GM12878 (cell line): Measurements from ENCODE around the gene EXOSC10. TPM values are rescaled to one million over a fixed set of nuclear protein-coding genes. Genes with fewer than 3 reads are reported as not detected.

ENCODE experiments used
- ATAC-seq: fragments of 200-7000 bp; cut with Tn5 transposase; 3 replicates; pipeline ENCODE4 v1.9.1; 2020; ENCODE audit warnings: mild to moderate bottlenecking, moderate library complexity
- BruUV-seq: library from RNA; stranded (reverse); fragments of 400-500 nt; replicated peaks from 2 replicates; lab custom pipeline; 2021; lab: Mats Ljungman, UMichigan
- CTCF ChIA-PET: fragments of 300-600 bp; sonication (Branson Sonifier 250); formaldehyde crosslinking; extraction: SDS; loops from one replicate; lab custom pipeline; 2021; ENCODE audit warnings: inconsistent platforms; lab: Yijun Ruan, JAX
- POLR2A ChIA-PET: fragments of 350-600 bp; formaldehyde crosslinking; extraction: SDS; loops from one replicate; lab custom pipeline; 2021; ENCODE audit warnings: inconsistent platforms; lab: Charles Lee
- RAD21 ChIA-PET: fragments of 300-600 bp; sonication (Branson Sonifier 250); formaldehyde crosslinking; loops from one replicate; lab custom pipeline; 2023; ENCODE audit warnings: antibody characterized with exemption; ENCODE audit not compliant: unreplicated experiment; lab: Charles Lee
- SMC1A ChIA-PET: fragments of 300-600 bp; sonication (Branson Sonifier 250); formaldehyde crosslinking; loops from one replicate; lab custom pipeline; 2023; ENCODE audit not compliant: unreplicated experiment, uncharacterized antibody; lab: Charles Lee
- DNase-seq: peaks from one replicate; pipeline ENCODE4 v3.0.0-alpha.2; 2011; ENCODE audit warnings: low read depth, low spot score
- FAIRE-seq: peaks from 3 replicates; lab custom pipeline; 2011; peaks lifted over from hg19 to GRCh38; lab: Jason Lieb, UNC
- H2AFZ ChIP-seq: 2 replicates; pipeline ENCODE4 v1.6.0; 2011; ENCODE audit warnings: low read depth, low read length, control low read depth; ENCODE audit not compliant: control insufficient read depth
- H3K27ac ChIP-seq: 2 replicates; pipeline ENCODE4 v1.5.1; 2011; ENCODE audit warnings: control low read depth; ENCODE audit not compliant: control insufficient read depth, insufficient read depth
- H3K27me3 ChIP-seq, 2 experiments: replicated peaks in 1 of 2; 2 replicates each; pipeline versions ENCODE4 v1.6.0 to v1.6.1; 2011; ENCODE audit warnings: low read length in 1 of 2; ENCODE audit not compliant: control insufficient read depth in 2 of 2, insufficient read depth in 2 of 2
- H3K36me3 ChIP-seq, 2 experiments: 2 replicates each; pipeline ENCODE4 v1.5.1; 2011; ENCODE audit warnings: low read length in 1 of 2; ENCODE audit not compliant: control insufficient read depth in 2 of 2, insufficient read depth in 2 of 2
- H3K4me1 ChIP-seq: 2 replicates; pipeline ENCODE4 v1.6.1; 2011; ENCODE audit warnings: mild to moderate bottlenecking, low read length, moderate library complexity, mixed read lengths; ENCODE audit not compliant: control insufficient read depth, insufficient read depth
- H3K4me2 ChIP-seq: 2 replicates; pipeline ENCODE4 v1.6.0; 2011; ENCODE audit warnings: control low read depth; ENCODE audit not compliant: control insufficient read depth, insufficient read depth
- H3K4me3 ChIP-seq: fragments of 200-600 bp; sonication (generic); 2 replicates; pipeline ENCODE4 v1.5.1; 2016
- H3K79me2 ChIP-seq: 2 replicates; pipeline ENCODE4 v1.6.0; 2011; ENCODE audit warnings: low read length; ENCODE audit not compliant: control insufficient read depth, insufficient read depth
- H3K9ac ChIP-seq: 2 replicates; pipeline ENCODE4 v1.8.0; 2011; ENCODE audit warnings: low read length, control low read depth, mixed read lengths; ENCODE audit not compliant: control insufficient read depth, insufficient read depth
- H3K9me3 ChIP-seq: replicated peaks from 3 replicates; pipeline ENCODE4 v1.5.1; 2011; ENCODE audit warnings: mild to moderate bottlenecking, low read length; ENCODE audit not compliant: control insufficient read depth, insufficient read depth
- H4K20me1 ChIP-seq: 2 replicates; pipeline ENCODE4 v1.6.0; 2011; ENCODE audit not compliant: control insufficient read depth, insufficient read depth
- CEBPB ChIP-seq, 2 experiments: fragments of 150-350 bp in 1 of 2; IDR thresholded peaks; 2 replicates each; pipeline ENCODE4 v1.6.1; 2012 to 2014; ENCODE audit warnings: low read depth in 2 of 2, low read length in 2 of 2, borderline replicate concordance in 1 of 2, inconsistent platforms in 1 of 2
- EP300 ChIP-seq, 2 experiments: fragments of 150-350 bp in 1 of 2; IDR thresholded peaks; 2 replicates each; pipeline ENCODE4 v1.6.1; 2011 to 2012; ENCODE audit warnings: low read depth in 2 of 2, low read length in 2 of 2, borderline replicate concordance in 1 of 2, improper control_type of control experiment in 1 of 2, inconsistent platforms in 1 of 2; ENCODE audit not compliant: control insufficient read depth in 1 of 2
- FOS ChIP-seq: IDR thresholded peaks from 3 replicates; pipeline ENCODE4 v1.6.1; 2011; ENCODE audit warnings: borderline replicate concordance; ENCODE audit not compliant: insufficient read length; ENCODE audit errors: extremely low read depth
- FOXK2 ChIP-seq: fragments of 450-650 bp; IDR thresholded peaks from 2 replicates; pipeline ENCODE4 v1.6.1; 2017; ENCODE audit warnings: mild to moderate bottlenecking, moderate library complexity
- KLF5 ChIP-seq: fragments of 450-650 bp; IDR thresholded peaks from 2 replicates; pipeline ENCODE4 v1.6.1; 2014; ENCODE audit warnings: mild to moderate bottlenecking; ENCODE audit not compliant: partially characterized antibody
- MYB ChIP-seq: fragments of 150-350 bp; IDR thresholded peaks from 2 replicates; pipeline ENCODE4 v1.6.1; 2014; ENCODE audit warnings: mild to moderate bottlenecking, low read depth, low read length, borderline replicate concordance
- POLR2AphosphoS2 ChIP-seq: IDR thresholded peaks from 2 replicates; pipeline ENCODE4 v1.6.1; 2011; ENCODE audit warnings: low read depth, mild to moderate bottlenecking, low read length, improper control_type of control experiment, moderate library complexity
- RB1 ChIP-seq: fragments of 450-650 bp; formaldehyde crosslinking; IDR thresholded peaks from 2 replicates; pipeline ENCODE4 v1.6.1; 2017; ENCODE audit warnings: mild to moderate bottlenecking, borderline replicate concordance
- SPI1 ChIP-seq: IDR thresholded peaks from 2 replicates; pipeline ENCODE4 v1.6.1; 2011; ENCODE audit warnings: low read depth, mild to moderate bottlenecking, low read length, moderate library complexity, borderline replicate concordance; ENCODE audit not compliant: insufficient read depth
- SUPT20H ChIP-seq: IDR thresholded peaks from 2 replicates; pipeline ENCODE4 v1.6.1; 2011; ENCODE audit warnings: low read depth, mild to moderate bottlenecking, low read length, moderate library complexity, borderline replicate concordance; ENCODE audit not compliant: control insufficient read depth
- TBL1XR1 ChIP-seq: IDR thresholded peaks from 2 replicates; pipeline ENCODE4 v1.6.1; 2012; ENCODE audit warnings: low read depth, low read length, improper control_type of control experiment
- WGBS: methylation state at CpG from one replicate; pipeline ENCODE4 v1.1.6; 2016; ENCODE audit warnings: low lambda C conversion rate; ENCODE audit not compliant: insufficient replicate concordance, insufficient coverage; ENCODE audit errors: missing lambda C conversion rate; 5-methylcytosine and 5-hydroxymethylcytosine counted together
- in situ Hi-C: fragments of 300-500 bp; cut with MboI; formaldehyde crosslinking; loops from 9 replicates; pipeline ENCODE4 v1.14.3; 2018; ENCODE audit warnings: mixed read lengths
- intact Hi-C: fragments of 100-400 bp; cut with micrococcal nuclease; formaldehyde crosslinking; loops from one replicate; pipeline ENCODE4 v1.14.2; 2022; ENCODE audit not compliant: unreplicated experiment
- polyA plus RNA-seq, 11 experiments: library from polyadenylated mRNA; depleted of rRNA in 4 of 11; unstranded in 6 of 11; stranded (reverse) in 5 of 11; fragments of >200 nt; fragmentation: Nextera tagmentation in 4 of 11; fragmentation: Illumina TruSeq in 1 of 11; extraction: Ambion mirVana in 4 of 11; extraction: Trizol in 1 of 11; gene quantifications; 1 replicate in 1 of 11; 2 replicates in 10 of 11; pipeline versions ENCODE4 v1.2.1 to v1.2.3, GENCODE V29; 2011 to 2016; ENCODE audit warnings: inconsistent platforms in 2 of 11, missing spikeins in 2 of 11, low read depth in 1 of 11
- total RNA-seq, 4 experiments: library from RNA; depleted of rRNA in 3 of 4; stranded (reverse); fragments of >200 nt in 3 of 4; fragmentation: Illumina TruSeq in 1 of 4; extraction: Trizol in 1 of 4; gene quantifications; 2 replicates each; pipeline versions ENCODE4 v1.2.1 to v1.2.3, GENCODE V29; 2013 to 2021
- TF ChIP-seq, protein P1 (sequence below): fragments of 450-650 bp; IDR thresholded peaks from 2 replicates; pipeline ENCODE4 v1.6.1; 2016; ENCODE audit warnings: mild to moderate bottlenecking
- TF ChIP-seq, protein P2 (sequence below): fragments of 450-650 bp; conservative IDR thresholded peaks from 2 replicates; pipeline ENCODE4 v1.6.1; 2017; ENCODE audit warnings: mild to moderate bottlenecking, moderate library complexity
- TF ChIP-seq, protein P3 (sequence below): fragments of 150-350 bp; IDR thresholded peaks from 2 replicates; pipeline ENCODE4 v1.6.1; 2016; ENCODE audit warnings: low read depth, low read length

EXOSC10 gene
- total and polyA plus RNA-seq, 10 of the 15 experiments (the other 5 are each of a cell fraction or from before 2014, with no cell fraction given) = 16.2 to 86.5 (median 66.4) TPM

DNA sequence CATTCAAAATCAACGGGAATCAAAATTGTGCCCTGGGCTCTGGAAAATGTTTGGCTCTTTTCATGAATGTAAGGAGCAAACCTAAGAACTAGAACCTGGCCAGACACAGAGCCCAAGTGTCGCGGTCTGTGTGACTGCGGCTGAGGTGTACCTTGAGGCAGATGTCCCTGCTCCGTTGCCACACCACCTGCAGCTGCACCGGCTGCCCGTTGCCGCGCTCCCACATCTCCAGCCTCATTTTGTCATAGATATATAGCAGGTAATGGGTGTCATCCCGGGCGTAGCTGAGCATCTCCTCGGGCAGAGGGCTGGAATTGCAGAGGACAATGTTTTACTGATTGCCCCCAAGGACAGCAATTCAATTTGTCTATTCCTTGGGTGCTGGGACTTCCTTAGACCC lies 18.7 kb downstream of the EXOSC10 start:
- Histone ChIP-seq H3K9ac (no peak overlapping the region), H3K4me1 (no peaks in the 10 kb centered on the region), H3K9me3 (no peaks in the 10 kb centered on the region), H3K4me3 (no peak overlapping the region), H3K27ac (no peak overlapping the region), H3K79me2 (no peaks in the 10 kb centered on the region), H4K20me1 (no peaks in the 10 kb centered on the region), H2AFZ (no peak overlapping the region), H3K4me2 (no peak overlapping the region), H3K36me3 (peaks cover 17 to 19% of the 10 kb centered on the region in 2 experiments; a peak in 3 of 4 replicates), H3K27me3 (no peaks in the 10 kb centered on the region)
- ChIA-PET CTCF (interaction anchor here (1.2 kb wide), 2 partner anchors 19 to 31 kb away, joined by 3 to 4 read pairs; no protein-coding TSS in a partner anchor), RAD21 (interaction anchor here (0.7 kb wide), 1 partner anchor 43 kb away, joined by 3 read pairs; no protein-coding TSS in a partner anchor), SMC1A (interaction anchor here (1.4 to 1.7 kb wide), 2 partner anchors 17 to 43 kb away, joined by 4 to 5 read pairs; no protein-coding TSS in a partner anchor), POLR2A (no interaction called here)
- in situ Hi-C loops = no loop called here
- no peak for FAIRE-seq
- intact Hi-C loops = no loop called here
- DNase-seq = no peak
- no TSS peak for BruUV-seq
- 91% methylated on average over 12 of the region's 12 CpGs for WGBS
- ATAC-seq = no peak
- TF ChIP-seq RB1 = no peak
- TF ChIP-seq FOXK2 = no peak
- TF ChIP-seq CEBPB (IDR thresholded peaks at IDR 0.05; ENCODE audit: borderline replicate concordance in 1 of 2, low read depth in 2 of 2, low read length in 2 of 2) = no peak
- TF ChIP-seq, protein P1, sequence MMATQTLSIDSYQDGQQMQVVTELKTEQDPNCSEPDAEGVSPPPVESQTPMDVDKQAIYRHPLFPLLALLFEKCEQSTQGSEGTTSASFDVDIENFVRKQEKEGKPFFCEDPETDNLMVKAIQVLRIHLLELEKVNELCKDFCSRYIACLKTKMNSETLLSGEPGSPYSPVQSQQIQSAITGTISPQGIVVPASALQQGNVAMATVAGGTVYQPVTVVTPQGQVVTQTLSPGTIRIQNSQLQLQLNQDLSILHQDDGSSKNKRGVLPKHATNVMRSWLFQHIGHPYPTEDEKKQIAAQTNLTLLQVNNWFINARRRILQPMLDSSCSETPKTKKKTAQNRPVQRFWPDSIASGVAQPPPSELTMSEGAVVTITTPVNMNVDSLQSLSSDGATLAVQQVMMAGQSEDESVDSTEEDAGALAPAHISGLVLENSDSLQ = no peak
- no peak for TF ChIP-seq SUPT20H
- TF ChIP-seq, protein P2, sequence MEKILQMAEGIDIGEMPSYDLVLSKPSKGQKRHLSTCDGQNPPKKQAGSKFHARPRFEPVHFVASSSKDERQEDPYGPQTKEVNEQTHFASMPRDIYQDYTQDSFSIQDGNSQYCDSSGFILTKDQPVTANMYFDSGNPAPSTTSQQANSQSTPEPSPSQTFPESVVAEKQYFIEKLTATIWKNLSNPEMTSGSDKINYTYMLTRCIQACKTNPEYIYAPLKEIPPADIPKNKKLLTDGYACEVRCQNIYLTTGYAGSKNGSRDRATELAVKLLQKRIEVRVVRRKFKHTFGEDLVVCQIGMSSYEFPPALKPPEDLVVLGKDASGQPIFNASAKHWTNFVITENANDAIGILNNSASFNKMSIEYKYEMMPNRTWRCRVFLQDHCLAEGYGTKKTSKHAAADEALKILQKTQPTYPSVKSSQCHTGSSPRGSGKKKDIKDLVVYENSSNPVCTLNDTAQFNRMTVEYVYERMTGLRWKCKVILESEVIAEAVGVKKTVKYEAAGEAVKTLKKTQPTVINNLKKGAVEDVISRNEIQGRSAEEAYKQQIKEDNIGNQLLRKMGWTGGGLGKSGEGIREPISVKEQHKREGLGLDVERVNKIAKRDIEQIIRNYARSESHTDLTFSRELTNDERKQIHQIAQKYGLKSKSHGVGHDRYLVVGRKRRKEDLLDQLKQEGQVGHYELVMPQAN = no peak
- no peak for TF ChIP-seq EP300 (IDR thresholded peaks at IDR 0.05; ENCODE audit: borderline replicate concordance in 1 of 2, control insufficient read depth in 1 of 2, low read depth in 2 of 2, low read length in 2 of 2)
- TF ChIP-seq SPI1 = no peak
- no peak for TF ChIP-seq KLF5
- TF ChIP-seq POLR2AphosphoS2 = no peak
- TF ChIP-seq, protein P3, sequence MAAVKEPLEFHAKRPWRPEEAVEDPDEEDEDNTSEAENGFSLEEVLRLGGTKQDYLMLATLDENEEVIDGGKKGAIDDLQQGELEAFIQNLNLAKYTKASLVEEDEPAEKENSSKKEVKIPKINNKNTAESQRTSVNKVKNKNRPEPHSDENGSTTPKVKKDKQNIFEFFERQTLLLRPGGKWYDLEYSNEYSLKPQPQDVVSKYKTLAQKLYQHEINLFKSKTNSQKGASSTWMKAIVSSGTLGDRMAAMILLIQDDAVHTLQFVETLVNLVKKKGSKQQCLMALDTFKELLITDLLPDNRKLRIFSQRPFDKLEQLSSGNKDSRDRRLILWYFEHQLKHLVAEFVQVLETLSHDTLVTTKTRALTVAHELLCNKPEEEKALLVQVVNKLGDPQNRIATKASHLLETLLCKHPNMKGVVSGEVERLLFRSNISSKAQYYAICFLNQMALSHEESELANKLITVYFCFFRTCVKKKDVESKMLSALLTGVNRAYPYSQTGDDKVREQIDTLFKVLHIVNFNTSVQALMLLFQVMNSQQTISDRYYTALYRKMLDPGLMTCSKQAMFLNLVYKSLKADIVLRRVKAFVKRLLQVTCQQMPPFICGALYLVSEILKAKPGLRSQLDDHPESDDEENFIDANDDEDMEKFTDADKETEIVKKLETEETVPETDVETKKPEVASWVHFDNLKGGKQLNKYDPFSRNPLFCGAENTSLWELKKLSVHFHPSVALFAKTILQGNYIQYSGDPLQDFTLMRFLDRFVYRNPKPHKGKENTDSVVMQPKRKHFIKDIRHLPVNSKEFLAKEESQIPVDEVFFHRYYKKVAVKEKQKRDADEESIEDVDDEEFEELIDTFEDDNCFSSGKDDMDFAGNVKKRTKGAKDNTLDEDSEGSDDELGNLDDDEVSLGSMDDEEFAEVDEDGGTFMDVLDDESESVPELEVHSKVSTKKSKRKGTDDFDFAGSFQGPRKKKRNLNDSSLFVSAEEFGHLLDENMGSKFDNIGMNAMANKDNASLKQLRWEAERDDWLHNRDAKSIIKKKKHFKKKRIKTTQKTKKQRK = no peak
- no peak for TF ChIP-seq TBL1XR1
- no peak for TF ChIP-seq MYB
- no peak for TF ChIP-seq FOS
